ENCODE measurements around the gene PPP1R2C.

DNA sequence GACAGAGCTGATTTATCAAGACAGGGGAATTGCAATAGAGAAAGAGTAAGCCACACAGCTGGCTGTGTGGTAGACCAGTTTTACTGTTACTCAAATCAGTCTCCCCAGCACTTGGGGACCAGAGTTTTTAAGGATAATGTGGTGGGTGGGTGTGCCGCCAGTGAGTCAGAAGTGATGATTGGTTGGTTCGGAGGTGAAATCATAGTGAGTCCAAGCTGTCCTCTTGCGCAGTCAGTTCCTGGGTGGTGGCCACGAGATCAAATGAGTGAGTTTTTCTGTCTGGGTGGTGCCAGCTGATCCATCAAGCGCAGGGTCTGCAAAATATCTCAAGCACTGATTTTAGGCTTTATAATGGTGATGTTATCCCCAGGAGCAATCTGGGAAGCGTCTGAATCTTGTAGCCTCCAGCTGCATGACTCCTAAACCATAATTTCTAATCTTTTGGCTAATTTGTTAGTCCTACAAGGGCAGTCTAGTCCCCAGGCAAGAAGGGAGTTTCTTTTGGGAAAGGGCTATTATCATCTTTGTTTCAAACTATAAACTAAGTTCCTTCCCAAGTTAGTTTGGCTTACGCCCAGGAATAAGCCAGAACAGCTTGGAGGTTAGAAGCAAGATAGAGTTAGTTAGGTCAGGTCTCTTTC, 44.0 kb upstream of the PPP1R2C start:
- TF ChIP-seq, protein P1, sequence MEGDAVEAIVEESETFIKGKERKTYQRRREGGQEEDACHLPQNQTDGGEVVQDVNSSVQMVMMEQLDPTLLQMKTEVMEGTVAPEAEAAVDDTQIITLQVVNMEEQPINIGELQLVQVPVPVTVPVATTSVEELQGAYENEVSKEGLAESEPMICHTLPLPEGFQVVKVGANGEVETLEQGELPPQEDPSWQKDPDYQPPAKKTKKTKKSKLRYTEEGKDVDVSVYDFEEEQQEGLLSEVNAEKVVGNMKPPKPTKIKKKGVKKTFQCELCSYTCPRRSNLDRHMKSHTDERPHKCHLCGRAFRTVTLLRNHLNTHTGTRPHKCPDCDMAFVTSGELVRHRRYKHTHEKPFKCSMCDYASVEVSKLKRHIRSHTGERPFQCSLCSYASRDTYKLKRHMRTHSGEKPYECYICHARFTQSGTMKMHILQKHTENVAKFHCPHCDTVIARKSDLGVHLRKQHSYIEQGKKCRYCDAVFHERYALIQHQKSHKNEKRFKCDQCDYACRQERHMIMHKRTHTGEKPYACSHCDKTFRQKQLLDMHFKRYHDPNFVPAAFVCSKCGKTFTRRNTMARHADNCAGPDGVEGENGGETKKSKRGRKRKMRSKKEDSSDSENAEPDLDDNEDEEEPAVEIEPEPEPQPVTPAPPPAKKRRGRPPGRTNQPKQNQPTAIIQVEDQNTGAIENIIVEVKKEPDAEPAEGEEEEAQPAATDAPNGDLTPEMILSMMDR (IDR thresholded peaks at IDR 0.05) = no peak
- TF ChIP-seq POLR2A (IDR thresholded peaks at IDR 0.05) = no peak
